Measurements from ENCODE around the gene SUMF1. TPM values are rescaled to one million over a fixed set of nuclear protein-coding genes. Genes with fewer than 3 reads are reported as not detected.
A peak's percentile ranks its signal among the peaks of the same experiment; 100 is the strongest.
"Not testable (repeated sequence)": the region's sequence is repeated elsewhere in the genome, so short reads cannot be mapped to it uniquely, and the experiment has no call there.

SUMF1 gene
- total RNA-seq, 4 donors from 2014 or later, result 17.9 to 71.3 (median 30.3) TPM

GRCh38 chr3:4332111-4332510 lies 135.0 kb downstream of the SUMF1 start:
- TF ChIP-seq CTCF (IDR thresholded peaks at IDR 0.05) (no peak), POLR2A (IDR thresholded peaks at IDR 0.05) (no peak)
- H3K36me3 ChIP-seq, result no peaks in the 10 kb centered on the region
- intact Hi-C loops (cut with DNase I; ENCODE audit: low total_unique reads), result no loop called here
- H3K27ac ChIP-seq, result no peak overlapping the region
- DNase-seq, result no peak
- no peaks in the 10 kb centered on the region for H3K4me1 ChIP-seq
- H3K27me3 ChIP-seq, result no peaks in the 10 kb centered on the region
- H3K9me3 ChIP-seq, result no peaks in the 10 kb centered on the region
- H3K4me3 ChIP-seq, result no peak overlapping the region

- H3K36me3 ChIP-seq; H3K27me3 ChIP-seq; H3K4me1 ChIP-seq; H3K4me3 ChIP-seq; intact Hi-C loops (cut with DNase I; ENCODE audit: low total_unique reads); H3K27ac ChIP-seq; DNase-seq; H3K9me3 ChIP-seq: not testable (repeated sequence)
Measured at GRCh38 chr3:4329806-4330205, 137.3 kb downstream of the SUMF1 start.

- DNase-seq, result no peak
- Histone ChIP-seq H3K27ac (peak overlapping the region in 1 of 2 donors; percentile 17), H3K4me3 (no peak overlapping the region), H3K36me3 (no peaks in the 10 kb centered on the region), H3K27me3 (no peaks in the 10 kb centered on the region), H3K9me3 (no peaks in the 10 kb centered on the region), H3K4me1 (no peaks in the 10 kb centered on the region)
- TF ChIP-seq POLR2A (IDR thresholded peaks at IDR 0.05) (no peak), CTCF (IDR thresholded peaks at IDR 0.05) (no peak)
- intact Hi-C loops (cut with DNase I; ENCODE audit: low total_unique reads), result no loop called here
Measured at GRCh38 chr3:4326868-4327267, 140.2 kb downstream of the SUMF1 start.

- TF ChIP-seq POLR2A (IDR thresholded peaks at IDR 0.05) (no peak), CTCF (IDR thresholded peaks at IDR 0.05) (no peak)
- Histone ChIP-seq H3K9me3 (no peaks in the 10 kb centered on the region), H3K36me3 (no peaks in the 10 kb centered on the region), H3K4me1 (no peaks in the 10 kb centered on the region), H3K4me3 (no peak overlapping the region), H3K27me3 (no peaks in the 10 kb centered on the region), H3K27ac (peak overlapping the region; percentile 30 to 35)
- DNase-seq, result no peak
- intact Hi-C loops (cut with DNase I; ENCODE audit: low total_unique reads), result no loop called here
Measured at GRCh38 chr3:4323246-4324027, 143.6 kb downstream of the SUMF1 start.

- Histone ChIP-seq H3K9me3 (no peaks in the 10 kb centered on the region), H3K36me3 (no peaks in the 10 kb centered on the region), H3K27ac (no peak overlapping the region), H3K27me3 (no peaks in the 10 kb centered on the region), H3K4me3 (no peak overlapping the region), H3K4me1 (no peaks in the 10 kb centered on the region)
- intact Hi-C loops (cut with DNase I; ENCODE audit: low total_unique reads), result no loop called here
- TF ChIP-seq POLR2A (IDR thresholded peaks at IDR 0.05) (no peak), CTCF (IDR thresholded peaks at IDR 0.05) (no peak)
- DNase-seq, result no peak
Measured at GRCh38 chr3:4322635-4323034, 144.4 kb downstream of the SUMF1 start.

All from uterus (tissue), 4 donors.